Epithelial cell of esophagus (primary cell): ENCODE measurements around the gene GABRA4.
A peak's percentile ranks its signal among the peaks of the same experiment; 100 is the strongest.

Experiments used
- DNase-seq: peaks from one replicate; pipeline ENCODE4 v3.0.0; 2010; ENCODE audit warnings: low read depth
- H3K4me3 ChIP-seq: 2 replicates; pipeline ENCODE4 v1.5.1; 2011; ENCODE audit warnings: mild to moderate bottlenecking, low read length, control low read depth
- CTCF ChIP-seq: IDR thresholded peaks from 2 replicates; pipeline ENCODE4 v1.5.1; 2011; ENCODE audit warnings: low read depth, mild to moderate bottlenecking, low read length, control low read depth, inconsistent platforms; ENCODE audit not compliant: insufficient read depth; ENCODE audit errors: missing control alignments

GABRA4 gene

GRCh38 chr4:46950826-46951225, 42.6 kb downstream of the GABRA4 start:
- DNase-seq = no peak
- no peak for TF ChIP-seq CTCF
- no peak overlapping the region for H3K4me3 ChIP-seq

GRCh38 chr4:46949822-46950221, 43.6 kb downstream of the GABRA4 start:
- no peak for TF ChIP-seq CTCF
- no peak for DNase-seq

GRCh38 chr4:46947541-46947940, 45.8 kb downstream of the GABRA4 start:
- no peak overlapping the region for H3K4me3 ChIP-seq
- no peak for DNase-seq
- no peak for TF ChIP-seq CTCF

More at GRCh38 chr4:46949822-46950221, 43.6 kb downstream of the GABRA4 start:
- no peak overlapping the region for H3K4me3 ChIP-seq

GRCh38 chr4:46946919-46947536, 46.4 kb downstream of the GABRA4 start:
- TF ChIP-seq CTCF = no peak
- DNase-seq = peak; percentile 17
- no peak overlapping the region for H3K4me3 ChIP-seq

- no peak overlapping the region for H3K4me3 ChIP-seq
- no peak for DNase-seq
- no peak for TF ChIP-seq CTCF
Observed at GRCh38 chr4:46945062-46945461, 48.3 kb downstream of the GABRA4 start.

- TF ChIP-seq CTCF = no peak
- DNase-seq = no peak
- no peak overlapping the region for H3K4me3 ChIP-seq
Observed at GRCh38 chr4:46944345-46944744, 49.0 kb downstream of the GABRA4 start.

- H3K4me3 ChIP-seq = no peak overlapping the region
- TF ChIP-seq CTCF = peak; percentile 40
- peak; percentile 36 for DNase-seq
Observed at GRCh38 chr4:46937493-46937892, 55.9 kb downstream of the GABRA4 start.
